ENCODE data around the gene ECD. TPM values are rescaled to one million over a fixed set of nuclear protein-coding genes. Genes with fewer than 3 reads are reported as not detected.

Gene ECD
- total RNA-seq, 3 donors from 2014 or later (not counting 1 experiment from before 2014, with no cell fraction given), result 48.4 to 53.6 (median 52.1) TPM

GRCh38 chr10:73106301-73106700 is 61.5 kb downstream of the ECD start:
- ATAC-seq (no peak), DNase-seq (no peak)
- Histone ChIP-seq H3K4me3 (ENCODE audit: low read length) (no peak overlapping the region), H3K36me3 (ENCODE audit: control insufficient read depth, insufficient read depth, low read length) (no peaks in the 10 kb centered on the region), H3K27ac (ENCODE audit: low read length) (no peak overlapping the region), H3K27me3 (ENCODE audit: control insufficient read depth, insufficient read depth, low read length) (no peaks in the 10 kb centered on the region), H3K4me1 (ENCODE audit: control insufficient read depth, insufficient read depth, low read length) (peaks cover 5% of the 10 kb centered on the region), H3K9me3 (ENCODE audit: control insufficient read depth, insufficient read depth, low read length) (no peaks in the 10 kb centered on the region)
- no peak overlapping the region for H3K27ac Mint-ChIP-seq
- intact Hi-C loops (cut with micrococcal nuclease), result no loop called here
- TF ChIP-seq CTCF (IDR thresholded peaks at IDR 0.05), result no peak
- H3K9me3 Mint-ChIP-seq, result no peaks in the 10 kb centered on the region
- 94% methylated on average over 2 of the region's 3 CpGs for WGBS (ENCODE audit: insufficient coverage)
- no peak overlapping the region for H3K4me3 Mint-ChIP-seq
- H3K27me3 Mint-ChIP-seq (ENCODE audit: low read depth in 2 of 2), result no peaks in the 10 kb centered on the region
- H3K4me1 Mint-ChIP-seq, result peaks cover 0 to 12% of the 10 kb centered on the region in 2 donors
- H3K36me3 Mint-ChIP-seq, result no peaks in the 10 kb centered on the region

- intact Hi-C loops (cut with micrococcal nuclease), result loop anchor here (5.0 kb wide), 1 partner anchor 837 kb away; no protein-coding TSS in a partner anchor
- DNase-seq (no peak), ATAC-seq (no peak)
- H3K27ac ChIP-seq (ENCODE audit: low read length), result no peak overlapping the region
- H3K27me3 Mint-ChIP-seq (ENCODE audit: low read depth in 2 of 2), result no peaks in the 10 kb centered on the region
- no peak overlapping the region for H3K4me3 Mint-ChIP-seq
- no peak overlapping the region for H3K4me3 ChIP-seq (ENCODE audit: low read length)
- H3K27me3 ChIP-seq (ENCODE audit: control insufficient read depth, insufficient read depth, low read length), result no peaks in the 10 kb centered on the region
- no peaks in the 10 kb centered on the region for H3K9me3 ChIP-seq (ENCODE audit: control insufficient read depth, insufficient read depth, low read length)
- peaks cover 3% of the 10 kb centered on the region for H3K36me3 ChIP-seq (ENCODE audit: control insufficient read depth, insufficient read depth, low read length)
- H3K4me1 Mint-ChIP-seq, result peaks cover 17 to 28% of the 10 kb centered on the region in 2 donors
- H3K27ac Mint-ChIP-seq, result peak overlapping the region in 1 of 2 donors; percentile 51
- TF ChIP-seq CTCF (IDR thresholded peaks at IDR 0.05), result no peak
- no peaks in the 10 kb centered on the region for H3K9me3 Mint-ChIP-seq
- no peaks in the 10 kb centered on the region for H3K36me3 Mint-ChIP-seq
- no peaks in the 10 kb centered on the region for H3K4me1 ChIP-seq (ENCODE audit: control insufficient read depth, insufficient read depth, low read length)
- WGBS (ENCODE audit: insufficient coverage), result 100% methylated on average over 1 of the region's 1 CpG
Observed at GRCh38 chr10:73099141-73099540, 68.7 kb downstream of the ECD start.

GRCh38 chr10:73097305-73097670 is 70.5 kb downstream of the ECD start:
- peaks cover 3% of the 10 kb centered on the region for H3K36me3 ChIP-seq (ENCODE audit: control insufficient read depth, insufficient read depth, low read length)
- H3K4me1 ChIP-seq (ENCODE audit: control insufficient read depth, insufficient read depth, low read length), result no peaks in the 10 kb centered on the region
- Mint-ChIP-seq H3K36me3 (no peaks in the 10 kb centered on the region), H3K4me3 (peak overlapping the region; percentile 97), H3K27ac (peak overlapping the region; percentile 96 to 98), H3K9me3 (no peaks in the 10 kb centered on the region), H3K4me1 (peaks cover 17 to 31% of the 10 kb centered on the region in 2 donors), H3K27me3 (ENCODE audit: low read depth in 2 of 2) (no peaks in the 10 kb centered on the region)
- no peaks in the 10 kb centered on the region for H3K27me3 ChIP-seq (ENCODE audit: control insufficient read depth, insufficient read depth, low read length)
- H3K27ac ChIP-seq (ENCODE audit: low read length), result peak overlapping the region; percentile 97
- WGBS (ENCODE audit: insufficient coverage), result 24% methylated on average over 1 of the region's 4 CpGs
- no peak for TF ChIP-seq CTCF (IDR thresholded peaks at IDR 0.05)
- no peaks in the 10 kb centered on the region for H3K9me3 ChIP-seq (ENCODE audit: control insufficient read depth, insufficient read depth, low read length)
- no peak for ATAC-seq
- peak overlapping the region; percentile 29 for H3K4me3 ChIP-seq (ENCODE audit: low read length)
- DNase-seq, result no peak
- intact Hi-C loops (cut with micrococcal nuclease), result loop anchor here (2.0 to 5.0 kb wide), 4 partner anchors 62 to 835 kb away; partner anchors contain the start of genes ECD, FAM149B1 and MRPS16

All from natural killer cell (primary cell).